ENCODE data around the gene SPINK4.

DNA sequence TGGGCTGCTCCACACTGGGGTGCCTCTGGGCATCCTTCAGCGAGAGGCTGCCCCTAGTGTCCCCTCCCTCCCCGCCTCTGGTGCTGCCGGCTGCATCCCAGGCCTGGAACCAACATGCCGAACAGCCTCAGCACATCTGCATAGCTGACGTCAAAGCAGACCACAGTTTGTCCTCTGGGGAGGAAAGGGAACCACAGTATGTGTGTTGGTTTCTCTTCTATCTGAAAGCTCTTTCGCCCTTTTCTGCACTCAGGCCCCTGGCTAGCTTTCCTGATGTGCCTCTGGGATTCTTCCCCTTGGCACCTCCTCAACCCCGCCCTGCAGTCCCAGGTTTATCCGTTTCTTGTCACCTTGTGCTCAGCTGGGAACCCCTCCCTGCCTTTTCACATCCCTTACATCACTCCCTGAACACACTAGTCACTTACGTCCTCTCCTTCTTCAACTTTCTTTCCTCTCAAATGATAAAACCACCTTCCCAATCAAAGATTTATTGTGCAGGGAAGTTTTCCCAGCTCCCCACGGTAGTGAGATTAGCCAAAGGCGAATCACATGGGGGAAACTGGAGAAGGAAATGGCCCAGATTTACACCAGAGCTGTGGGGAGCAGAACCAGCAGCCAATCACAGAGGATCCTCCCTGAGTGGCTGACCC lies 37.3 kb upstream of the SPINK4 start:
- TF ChIP-seq, protein P1, sequence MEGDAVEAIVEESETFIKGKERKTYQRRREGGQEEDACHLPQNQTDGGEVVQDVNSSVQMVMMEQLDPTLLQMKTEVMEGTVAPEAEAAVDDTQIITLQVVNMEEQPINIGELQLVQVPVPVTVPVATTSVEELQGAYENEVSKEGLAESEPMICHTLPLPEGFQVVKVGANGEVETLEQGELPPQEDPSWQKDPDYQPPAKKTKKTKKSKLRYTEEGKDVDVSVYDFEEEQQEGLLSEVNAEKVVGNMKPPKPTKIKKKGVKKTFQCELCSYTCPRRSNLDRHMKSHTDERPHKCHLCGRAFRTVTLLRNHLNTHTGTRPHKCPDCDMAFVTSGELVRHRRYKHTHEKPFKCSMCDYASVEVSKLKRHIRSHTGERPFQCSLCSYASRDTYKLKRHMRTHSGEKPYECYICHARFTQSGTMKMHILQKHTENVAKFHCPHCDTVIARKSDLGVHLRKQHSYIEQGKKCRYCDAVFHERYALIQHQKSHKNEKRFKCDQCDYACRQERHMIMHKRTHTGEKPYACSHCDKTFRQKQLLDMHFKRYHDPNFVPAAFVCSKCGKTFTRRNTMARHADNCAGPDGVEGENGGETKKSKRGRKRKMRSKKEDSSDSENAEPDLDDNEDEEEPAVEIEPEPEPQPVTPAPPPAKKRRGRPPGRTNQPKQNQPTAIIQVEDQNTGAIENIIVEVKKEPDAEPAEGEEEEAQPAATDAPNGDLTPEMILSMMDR (IDR thresholded peaks at IDR 0.05) = no peak
- peak in 1 of 4 donors; percentile 17 for TF ChIP-seq POLR2A (IDR thresholded peaks at IDR 0.05)
